Gastroesophageal sphincter (tissue), 4 donors: ENCODE measurements around the gene CUBN. TPM values are rescaled to one million over a fixed set of nuclear protein-coding genes. Genes with fewer than 3 reads are reported as not detected.

ENCODE experiments used
- ATAC-seq: fragments of 150-250 bp; one replicate; pipeline ENCODE4 v1.9.1; 2016; ENCODE audit warnings: mild to moderate bottlenecking, moderate library complexity
- H3K27ac ChIP-seq, 4 donors: fragments of 200-600 bp; sonication (generic) in 3 of 4; 1 replicate in 3 of 4; 2 replicates in 1 of 4; pipeline ENCODE4 v1.5.1; 2016 to 2019
- H3K27me3 ChIP-seq: fragments of 200-600 bp; sonication (generic); one replicate; pipeline ENCODE4 v1.5.1; 2019
- H3K36me3 ChIP-seq, 2 donors: fragments of 200-600 bp; sonication (generic); one replicate each; pipeline ENCODE4 v1.5.1; 2019; ENCODE audit warnings: control low read depth in 1 of 2
- H3K4me1 ChIP-seq, 3 donors: fragments of 200-600 bp; sonication (generic); 1 replicate in 2 of 3; 2 replicates in 1 of 3; pipeline ENCODE4 v1.5.1; 2016 to 2019; ENCODE audit warnings: control low read depth in 2 of 3
- H3K4me3 ChIP-seq, 2 donors: fragments of 200-600 bp; sonication (generic); one replicate each; pipeline ENCODE4 v1.5.1; 2019; ENCODE audit warnings: mild to moderate bottlenecking in 1 of 2, moderate library complexity in 1 of 2
- H3K9me3 ChIP-seq, 3 donors: fragments of 200-600 bp; sonication (generic); one replicate each; pipeline ENCODE4 v1.5.1; 2017 to 2019; ENCODE audit warnings: control low read depth in 2 of 3
- CTCF ChIP-seq, 4 experiments: fragments of 200-600 bp in 2 of 4; fragments of 450-650 bp in 2 of 4; sonication (generic) in 1 of 4; IDR thresholded peaks; one replicate each; pipeline ENCODE4 v1.5.1; 2017 to 2019; ENCODE audit warnings: antibody characterized with exemption in 4 of 4, mild to moderate bottlenecking in 2 of 4, moderate library complexity in 2 of 4
- EP300 ChIP-seq: sonication (generic); formaldehyde crosslinking; IDR thresholded peaks from one replicate; pipeline ENCODE4 v1.6.1; 2017; ENCODE audit warnings: antibody characterized with exemption, mild to moderate bottlenecking
- POLR2A ChIP-seq, 2 donors: fragments of 450-650 bp; IDR thresholded peaks; one replicate each; pipeline ENCODE4 v1.6.1; 2017; ENCODE audit warnings: antibody characterized with exemption in 2 of 2, mild to moderate bottlenecking in 2 of 2, moderate library complexity in 1 of 2
- POLR2AphosphoS5 ChIP-seq: sonication (generic); formaldehyde crosslinking; IDR thresholded peaks from one replicate; pipeline ENCODE4 v1.6.1; 2017; ENCODE audit warnings: antibody characterized with exemption
- WGBS, 2 donors: methylation state at CpG; one replicate each; pipeline ENCODE4 v1.1.5; 2018; ENCODE audit warnings: low coverage in 1 of 2; 5-methylcytosine and 5-hydroxymethylcytosine counted together
- total RNA-seq, 4 donors: library from RNA; depleted of rRNA; stranded (reverse); fragments of >200 nt; gene quantifications; one replicate each; pipeline ENCODE4 v1.1.0, GENCODE V29; 2016

The CUBN gene
- total RNA-seq, 4 donors from 2014 or later, result 0.37 to 2.8 (median 1.6) TPM

GRCh38 chr10:17162828-17163227, 33.2 kb upstream of the CUBN start:
- H3K9me3 ChIP-seq, result no peaks in the 10 kb centered on the region
- no peak for ATAC-seq

GRCh38 chr10:17161775-17162174, 32.2 kb upstream of the CUBN start:
- no peak for ATAC-seq
- Histone ChIP-seq H3K27me3 (no peaks in the 10 kb centered on the region), H3K36me3 (no peaks in the 10 kb centered on the region), H3K4me3 (no peak overlapping the region), H3K9me3 (no peaks in the 10 kb centered on the region), H3K27ac (no peak overlapping the region), H3K4me1 (no peaks in the 10 kb centered on the region)
- TF ChIP-seq EP300 (no peak), CTCF (IDR thresholded peaks at IDR 0.05) (no peak), POLR2AphosphoS5 (no peak), POLR2A (IDR thresholded peaks at IDR 0.05) (no peak)
- 62 to 67% methylated on average over 3 of the region's 3 CpGs for WGBS, 2 donors

More at GRCh38 chr10:17162828-17163227, 33.2 kb upstream of the CUBN start:
- Histone ChIP-seq H3K27me3 (no peaks in the 10 kb centered on the region), H3K4me1 (no peaks in the 10 kb centered on the region), H3K36me3 (no peaks in the 10 kb centered on the region), H3K27ac (no peak overlapping the region), H3K4me3 (no peak overlapping the region)
- TF ChIP-seq CTCF (IDR thresholded peaks at IDR 0.05), result no peak
- no peak for TF ChIP-seq POLR2A (IDR thresholded peaks at IDR 0.05)
- 86 to 87% methylated on average over 2 of the region's 2 CpGs for WGBS, 2 donors

GRCh38 chr10:17157024-17157423, 27.4 kb upstream of the CUBN start:
- Histone ChIP-seq H3K4me1 (no peaks in the 10 kb centered on the region), H3K36me3 (peaks cover 0 to 6% of the 10 kb centered on the region in 2 donors), H3K4me3 (no peak overlapping the region), H3K9me3 (no peaks in the 10 kb centered on the region), H3K27ac (no peak overlapping the region), H3K27me3 (no peaks in the 10 kb centered on the region)
- TF ChIP-seq EP300 (no peak), POLR2AphosphoS5 (no peak), POLR2A (IDR thresholded peaks at IDR 0.05) (no peak), CTCF (IDR thresholded peaks at IDR 0.05) (no peak)
- WGBS, 2 donors, result 77 to 89% methylated on average over 2 of the region's 2 CpGs
- no peak for ATAC-seq

GRCh38 chr10:17155826-17156225, 26.2 kb upstream of the CUBN start:
- no peak for ATAC-seq
- H3K27me3 ChIP-seq, result no peaks in the 10 kb centered on the region
- peaks cover 0 to 6% of the 10 kb centered on the region in 2 donors for H3K36me3 ChIP-seq
- no peaks in the 10 kb centered on the region for H3K4me1 ChIP-seq
- H3K4me3 ChIP-seq, result no peak overlapping the region
- no peaks in the 10 kb centered on the region for H3K9me3 ChIP-seq
- no peak overlapping the region for H3K27ac ChIP-seq
- no peak for TF ChIP-seq EP300

GRCh38 chr10:17154116-17154515, 24.5 kb upstream of the CUBN start:
- TF ChIP-seq POLR2AphosphoS5, result no peak
- no peak for TF ChIP-seq CTCF (IDR thresholded peaks at IDR 0.05)
- no peak for TF ChIP-seq EP300
- no peak for ATAC-seq
- no peak overlapping the region for H3K4me3 ChIP-seq
- no peaks in the 10 kb centered on the region for H3K9me3 ChIP-seq
- H3K36me3 ChIP-seq, result peaks cover 0 to 6% of the 10 kb centered on the region in 2 donors
- H3K4me1 ChIP-seq, result no peaks in the 10 kb centered on the region
- H3K27me3 ChIP-seq, result no peaks in the 10 kb centered on the region
- H3K27ac ChIP-seq, result no peak overlapping the region

GRCh38 chr10:17153321-17153720, 23.7 kb upstream of the CUBN start:
- no peak overlapping the region for H3K27ac ChIP-seq
- 72 to 79% methylated on average over 4 to 5 of the region's 5 CpGs for WGBS, 2 donors

More at GRCh38 chr10:17153321-17153720, 23.7 kb upstream of the CUBN start:
- Histone ChIP-seq H3K4me1 (no peaks in the 10 kb centered on the region), H3K27me3 (no peaks in the 10 kb centered on the region), H3K4me3 (no peak overlapping the region), H3K9me3 (no peaks in the 10 kb centered on the region), H3K36me3 (peaks cover 0 to 6% of the 10 kb centered on the region in 2 donors)
- no peak for ATAC-seq
- TF ChIP-seq CTCF (IDR thresholded peaks at IDR 0.05) (no peak), EP300 (no peak), POLR2AphosphoS5 (no peak), POLR2A (IDR thresholded peaks at IDR 0.05) (no peak)
